Measurements from ENCODE around the gene CLCA2.
A peak's percentile ranks its signal among the peaks of the same experiment; 100 is the strongest.

Gene CLCA2

GRCh38 chr1:86453664-86454063, 29.7 kb downstream of the CLCA2 start:
- Histone ChIP-seq H3K4me2 (peak overlapping the region in 2 of 11 experiments; percentile 20 to 23; a peak in 2 of 22 replicates), H3K36me3 (no peaks in the 10 kb centered on the region), H3K27ac (no peak overlapping the region), H3K9ac (no peak overlapping the region), H3K27me3 (no peaks in the 10 kb centered on the region), H3K9me3 (replicated peaks in 1 of 11) (no peaks in the 10 kb centered on the region), H3K4me3 (no peak overlapping the region), H4K20me1 (no peaks in the 10 kb centered on the region), H3K4me1 (peaks cover 0 to 55% (median 3%) of the 10 kb centered on the region in 10 experiments; a peak in 10 of 20 replicates)
- TF ChIP-seq Cebpa-rat (IDR thresholded peaks at IDR 0.05), result no peak

GRCh38 chr1:86455073-86455472, 31.1 kb downstream of the CLCA2 start:
- no peaks in the 10 kb centered on the region for H3K27me3 ChIP-seq
- no peaks in the 10 kb centered on the region for H3K9me3 ChIP-seq (replicated peaks in 1 of 11)
- peaks cover 0 to 47% (median 3%) of the 10 kb centered on the region in 10 experiments; a peak in 9 of 20 replicates for H3K4me1 ChIP-seq
- H4K20me1 ChIP-seq, result no peaks in the 10 kb centered on the region
- peak overlapping the region in 1 of 11 experiments; percentile 4; a peak in 1 of 22 replicates for H3K4me2 ChIP-seq
- no peak; a peak in 1 of 22 replicates for TF ChIP-seq Cebpa-rat (IDR thresholded peaks at IDR 0.05)
- no peak overlapping the region for H3K4me3 ChIP-seq
- H3K36me3 ChIP-seq, result no peaks in the 10 kb centered on the region
- H3K27ac ChIP-seq, result no peak overlapping the region
- no peak overlapping the region for H3K9ac ChIP-seq

GRCh38 chr1:86460998-86461397, 37.0 kb downstream of the CLCA2 start:
- Histone ChIP-seq H3K4me1 (peaks cover 0 to 37% (median 3%) of the 10 kb centered on the region in 10 experiments; a peak in 10 of 20 replicates), H3K36me3 (no peaks in the 10 kb centered on the region), H3K27me3 (no peaks in the 10 kb centered on the region), H3K4me3 (no peak overlapping the region), H3K27ac (peak overlapping the region in 6 of 11 experiments; percentile 12 to 67 (median 55); a peak in 9 of 22 replicates), H4K20me1 (no peaks in the 10 kb centered on the region), H3K9ac (peak overlapping the region in 2 of 11 experiments; percentile 7 to 37; a peak in 1 of 22 replicates), H3K4me2 (peak overlapping the region in 5 of 11 experiments; percentile 16 to 84 (median 68); a peak in 9 of 22 replicates), H3K9me3 (replicated peaks in 1 of 11) (no peaks in the 10 kb centered on the region)
- TF ChIP-seq Cebpa-rat (IDR thresholded peaks at IDR 0.05), result no peak

GRCh38 chr1:86461482-86461881, 37.5 kb downstream of the CLCA2 start:
- H3K27ac ChIP-seq, result peak overlapping the region in 4 of 11 experiments; percentile 47 to 67 (median 64); a peak in 5 of 22 replicates
- no peaks in the 10 kb centered on the region for H3K9me3 ChIP-seq (replicated peaks in 1 of 11)
- no peak for TF ChIP-seq Cebpa-rat (IDR thresholded peaks at IDR 0.05)
- no peaks in the 10 kb centered on the region for H3K36me3 ChIP-seq
- peak overlapping the region in 4 of 11 experiments; percentile 16 to 84 (median 69); a peak in 7 of 22 replicates for H3K4me2 ChIP-seq
- no peaks in the 10 kb centered on the region for H3K27me3 ChIP-seq
- no peak overlapping the region for H3K9ac ChIP-seq
- peaks cover 0 to 42% (median 3%) of the 10 kb centered on the region in 10 experiments; a peak in 10 of 20 replicates for H3K4me1 ChIP-seq
- no peak overlapping the region for H3K4me3 ChIP-seq
- H4K20me1 ChIP-seq, result no peaks in the 10 kb centered on the region

GRCh38 chr1:86464819-86465218, 40.8 kb downstream of the CLCA2 start:
- Histone ChIP-seq H3K9ac (no peak overlapping the region), H3K27me3 (no peaks in the 10 kb centered on the region), H3K4me3 (no peak overlapping the region), H3K27ac (no peak overlapping the region), H3K4me2 (peak overlapping the region in 2 of 11 experiments; percentile 10 to 23; a peak in 1 of 22 replicates), H3K9me3 (replicated peaks in 1 of 11) (no peaks in the 10 kb centered on the region), H4K20me1 (no peaks in the 10 kb centered on the region), H3K4me1 (peaks cover 0 to 69% (median 10%) of the 10 kb centered on the region in 10 experiments; a peak in 13 of 20 replicates), H3K36me3 (no peaks in the 10 kb centered on the region)
- no peak for TF ChIP-seq Cebpa-rat (IDR thresholded peaks at IDR 0.05)

GRCh38 chr1:86466109-86466844, 42.3 kb downstream of the CLCA2 start:
- Histone ChIP-seq H4K20me1 (no peaks in the 10 kb centered on the region), H3K4me1 (peaks cover 0 to 69% (median 7%) of the 10 kb centered on the region in 10 experiments; a peak in 13 of 20 replicates), H3K9me3 (replicated peaks in 1 of 11) (no peaks in the 10 kb centered on the region), H3K4me3 (no peak overlapping the region), H3K9ac (no peak overlapping the region), H3K4me2 (peak overlapping the region in 5 of 11 experiments; percentile 55 to 88 (median 71); a peak in 9 of 22 replicates), H3K27ac (no peak overlapping the region), H3K27me3 (no peaks in the 10 kb centered on the region), H3K36me3 (no peaks in the 10 kb centered on the region)
- TF ChIP-seq Cebpa-rat (IDR thresholded peaks at IDR 0.05), result no peak

- H3K4me1 ChIP-seq, result peaks cover 0 to 69% (median 7%) of the 10 kb centered on the region in 10 experiments; a peak in 13 of 20 replicates
- H3K4me3 ChIP-seq, result no peak overlapping the region
- H3K4me2 ChIP-seq, result peak overlapping the region in 8 of 11 experiments; percentile 15 to 88 (median 58); a peak in 13 of 22 replicates
- no peak overlapping the region for H3K9ac ChIP-seq
- H3K27ac ChIP-seq, result peak overlapping the region in 1 of 11 experiments; percentile 23; a peak in 1 of 22 replicates
- H3K36me3 ChIP-seq, result no peaks in the 10 kb centered on the region
- no peaks in the 10 kb centered on the region for H3K9me3 ChIP-seq (replicated peaks in 1 of 11)
- H4K20me1 ChIP-seq, result no peaks in the 10 kb centered on the region
- no peak for TF ChIP-seq Cebpa-rat (IDR thresholded peaks at IDR 0.05)
- no peaks in the 10 kb centered on the region for H3K27me3 ChIP-seq
These were observed 43.0 kb downstream of the CLCA2 start for GRCh38 chr1:86466986-86467385.

GRCh38 chr1:86468501-86468977, 44.6 kb downstream of the CLCA2 start, which contains the start of gene CLCA1:
Gene CLCA1, plus strand, starts transcription at chr1:86468927. Its CDS starts 45 bp downstream, at chr1:86468972.
- Histone ChIP-seq H3K4me1 (peaks cover 0 to 80% (median 7%) of the 10 kb centered on the region in 10 experiments; a peak in 13 of 20 replicates), H3K4me2 (peak within 1 kb of the TSS in 3 of 11 experiments; percentile 56 to 85 (median 79); a peak in 6 of 22 replicates), H3K9ac (no peak within 1 kb of the TSS), H3K27me3 (no peaks in the 10 kb centered on the region), H3K9me3 (replicated peaks in 1 of 11) (no peaks in the 10 kb centered on the region), H3K4me3 (no peak within 1 kb of the TSS), H3K27ac (peak within 1 kb of the TSS in 1 of 11 experiments; percentile 56; a peak in 1 of 22 replicates), H4K20me1 (no peaks in the 10 kb centered on the region), H3K36me3 (no peaks in the 10 kb centered on the region)
- TF ChIP-seq Cebpa-rat (IDR thresholded peaks at IDR 0.05), result no peak

- Histone ChIP-seq H3K27me3 (no peaks in the 10 kb centered on the region), H3K4me3 (no peak overlapping the region; a peak in 1 of 20 replicates), H3K4me1 (peaks cover 0 to 74% (median 7%) of the 10 kb centered on the region in 10 experiments; a peak in 13 of 20 replicates), H3K9me3 (replicated peaks in 1 of 11) (no peaks in the 10 kb centered on the region), H4K20me1 (no peaks in the 10 kb centered on the region), H3K27ac (peak overlapping the region in 2 of 11 experiments; percentile 33 to 56; a peak in 3 of 22 replicates), H3K36me3 (no peaks in the 10 kb centered on the region), H3K9ac (no peak overlapping the region), H3K4me2 (peak overlapping the region in 4 of 11 experiments; percentile 15 to 85 (median 68); a peak in 7 of 22 replicates)
- no peak for TF ChIP-seq Cebpa-rat (IDR thresholded peaks at IDR 0.05)
These were observed 46.9 kb downstream of the CLCA2 start for GRCh38 chr1:86470859-86471258.

Data from BLaER1 treated with 17β-estradiol and CSF1 and Interleukin-3, amounts not matched to agents 10 nM and 100 nM (cell line).